WI38 (cell line): ENCODE data around the gene VWA5A.

Experiments used
- H3K4me3 ChIP-seq: 2 replicates; pipeline ENCODE4 v1.5.1; 2011; ENCODE audit warnings: low read depth, mild to moderate bottlenecking, control low read depth, low read length
- CTCF ChIP-seq: IDR thresholded peaks from 2 replicates; pipeline ENCODE4 v1.5.1; 2012; ENCODE audit warnings: low read depth, mild to moderate bottlenecking, control low read depth, low read length

Gene VWA5A

GRCh38 chr11:124190298-124191139 is 75.3 kb downstream of the VWA5A start:
- no peak for TF ChIP-seq CTCF
- H3K4me3 ChIP-seq = no peak overlapping the region

- TF ChIP-seq CTCF = no peak
- no peak overlapping the region for H3K4me3 ChIP-seq
These were observed 78.2 kb downstream of the VWA5A start for GRCh38 chr11:124193221-124194010.

- peak overlapping the region; percentile 23; the same call in 1 of the 2 replicates for H3K4me3 ChIP-seq
- no peak for TF ChIP-seq CTCF
These were observed 79.3 kb downstream of the VWA5A start for GRCh38 chr11:124194293-124195188.

GRCh38 chr11:124195189-124195734 is 80.0 kb downstream of the VWA5A start:
- peak; percentile 63 for TF ChIP-seq CTCF
- no peak overlapping the region for H3K4me3 ChIP-seq
